GM12878 (cell line): ENCODE data around the gene AKNA. TPM values are rescaled to one million over a fixed set of nuclear protein-coding genes. Genes with fewer than 3 reads are reported as not detected.

Source experiments
- ATAC-seq: fragments of 200-7000 bp; cut with Tn5 transposase; 3 replicates; pipeline ENCODE4 v1.9.1; 2020; ENCODE audit warnings: mild to moderate bottlenecking, moderate library complexity
- BruUV-seq: library from RNA; stranded (reverse); fragments of 400-500 nt; replicated peaks from 2 replicates; lab custom pipeline; 2021; lab: Mats Ljungman, UMichigan
- CTCF ChIA-PET: fragments of 300-600 bp; sonication (Branson Sonifier 250); formaldehyde crosslinking; extraction: SDS; loops from one replicate; lab custom pipeline; 2021; ENCODE audit warnings: inconsistent platforms; lab: Yijun Ruan, JAX
- POLR2A ChIA-PET: fragments of 350-600 bp; formaldehyde crosslinking; extraction: SDS; loops from one replicate; lab custom pipeline; 2021; ENCODE audit warnings: inconsistent platforms; lab: Charles Lee
- RAD21 ChIA-PET: fragments of 300-600 bp; sonication (Branson Sonifier 250); formaldehyde crosslinking; loops from one replicate; lab custom pipeline; 2023; ENCODE audit warnings: antibody characterized with exemption; ENCODE audit not compliant: unreplicated experiment; lab: Charles Lee
- SMC1A ChIA-PET: fragments of 300-600 bp; sonication (Branson Sonifier 250); formaldehyde crosslinking; loops from one replicate; lab custom pipeline; 2023; ENCODE audit not compliant: unreplicated experiment, uncharacterized antibody; lab: Charles Lee
- DNase-seq: peaks from one replicate; pipeline ENCODE4 v3.0.0-alpha.2; 2011; ENCODE audit warnings: low read depth, low spot score
- FAIRE-seq: peaks from 3 replicates; lab custom pipeline; 2011; peaks lifted over from hg19 to GRCh38; lab: Jason Lieb, UNC
- H2AFZ ChIP-seq: 2 replicates; pipeline ENCODE4 v1.6.0; 2011; ENCODE audit warnings: low read depth, low read length, control low read depth; ENCODE audit not compliant: control insufficient read depth
- H3K27ac ChIP-seq: 2 replicates; pipeline ENCODE4 v1.5.1; 2011; ENCODE audit warnings: control low read depth; ENCODE audit not compliant: control insufficient read depth, insufficient read depth
- H3K27me3 ChIP-seq, 2 experiments: replicated peaks in 1 of 2; 2 replicates each; pipeline versions ENCODE4 v1.6.0 to v1.6.1; 2011; ENCODE audit warnings: low read length in 1 of 2; ENCODE audit not compliant: control insufficient read depth in 2 of 2, insufficient read depth in 2 of 2
- H3K36me3 ChIP-seq, 2 experiments: 2 replicates each; pipeline ENCODE4 v1.5.1; 2011; ENCODE audit warnings: low read length in 1 of 2; ENCODE audit not compliant: control insufficient read depth in 2 of 2, insufficient read depth in 2 of 2
- H3K4me1 ChIP-seq: 2 replicates; pipeline ENCODE4 v1.6.1; 2011; ENCODE audit warnings: mild to moderate bottlenecking, low read length, moderate library complexity, mixed read lengths; ENCODE audit not compliant: control insufficient read depth, insufficient read depth
- H3K4me2 ChIP-seq: 2 replicates; pipeline ENCODE4 v1.6.0; 2011; ENCODE audit warnings: control low read depth; ENCODE audit not compliant: control insufficient read depth, insufficient read depth
- H3K4me3 ChIP-seq: fragments of 200-600 bp; sonication (generic); 2 replicates; pipeline ENCODE4 v1.5.1; 2016
- H3K79me2 ChIP-seq: 2 replicates; pipeline ENCODE4 v1.6.0; 2011; ENCODE audit warnings: low read length; ENCODE audit not compliant: control insufficient read depth, insufficient read depth
- H3K9ac ChIP-seq: 2 replicates; pipeline ENCODE4 v1.8.0; 2011; ENCODE audit warnings: low read length, control low read depth, mixed read lengths; ENCODE audit not compliant: control insufficient read depth, insufficient read depth
- H3K9me3 ChIP-seq: replicated peaks from 3 replicates; pipeline ENCODE4 v1.5.1; 2011; ENCODE audit warnings: mild to moderate bottlenecking, low read length; ENCODE audit not compliant: control insufficient read depth, insufficient read depth
- H4K20me1 ChIP-seq: 2 replicates; pipeline ENCODE4 v1.6.0; 2011; ENCODE audit not compliant: control insufficient read depth, insufficient read depth
- FOXK2 ChIP-seq: fragments of 450-650 bp; IDR thresholded peaks from 2 replicates; pipeline ENCODE4 v1.6.1; 2017; ENCODE audit warnings: mild to moderate bottlenecking, moderate library complexity
- HCFC1 ChIP-seq: fragments of 150-350 bp; IDR thresholded peaks from 2 replicates; pipeline ENCODE4 v1.6.1; 2014; ENCODE audit warnings: low read length
- MYB ChIP-seq: fragments of 150-350 bp; IDR thresholded peaks from 2 replicates; pipeline ENCODE4 v1.6.1; 2014; ENCODE audit warnings: mild to moderate bottlenecking, low read depth, low read length, borderline replicate concordance
- RAD21 ChIP-seq: IDR thresholded peaks from 2 replicates; pipeline ENCODE4 v1.6.1; 2011; ENCODE audit warnings: mild to moderate bottlenecking, low read depth, low read length, moderate library complexity; ENCODE audit not compliant: insufficient read depth
- SRF ChIP-seq, 2 experiments: IDR thresholded peaks; 2 replicates each; pipeline ENCODE4 v1.6.1; 2011; ENCODE audit warnings: low read depth in 2 of 2, low read length in 2 of 2, mild to moderate bottlenecking in 1 of 2, moderate library complexity in 1 of 2
- SUPT20H ChIP-seq: IDR thresholded peaks from 2 replicates; pipeline ENCODE4 v1.6.1; 2011; ENCODE audit warnings: low read depth, mild to moderate bottlenecking, low read length, moderate library complexity, borderline replicate concordance; ENCODE audit not compliant: control insufficient read depth
- TCF3 ChIP-seq: IDR thresholded peaks from 2 replicates; pipeline ENCODE4 v1.6.1; 2012; ENCODE audit warnings: low read depth, mild to moderate bottlenecking, low read length, borderline replicate concordance; ENCODE audit not compliant: insufficient read depth
- YBX1 ChIP-seq: fragments of 450-650 bp; IDR thresholded peaks from 2 replicates; pipeline ENCODE4 v1.6.1; 2016; ENCODE audit warnings: antibody characterized with exemption
- ZNF207 ChIP-seq: fragments of 450-650 bp; IDR thresholded peaks from 2 replicates; pipeline ENCODE4 v1.6.1; 2014; ENCODE audit warnings: antibody characterized with exemption, mild to moderate bottlenecking, borderline replicate concordance
- WGBS: methylation state at CpG from one replicate; pipeline ENCODE4 v1.1.6; 2016; ENCODE audit warnings: low lambda C conversion rate; ENCODE audit not compliant: insufficient replicate concordance, insufficient coverage; ENCODE audit errors: missing lambda C conversion rate; 5-methylcytosine and 5-hydroxymethylcytosine counted together
- in situ Hi-C: fragments of 300-500 bp; cut with MboI; formaldehyde crosslinking; loops from 9 replicates; pipeline ENCODE4 v1.14.3; 2018; ENCODE audit warnings: mixed read lengths
- intact Hi-C: fragments of 100-400 bp; cut with micrococcal nuclease; formaldehyde crosslinking; loops from one replicate; pipeline ENCODE4 v1.14.2; 2022; ENCODE audit not compliant: unreplicated experiment
- polyA plus RNA-seq, 11 experiments: library from polyadenylated mRNA; depleted of rRNA in 4 of 11; unstranded in 6 of 11; stranded (reverse) in 5 of 11; fragments of >200 nt; fragmentation: Nextera tagmentation in 4 of 11; fragmentation: Illumina TruSeq in 1 of 11; extraction: Ambion mirVana in 4 of 11; extraction: Trizol in 1 of 11; gene quantifications; 1 replicate in 1 of 11; 2 replicates in 10 of 11; pipeline versions ENCODE4 v1.2.1 to v1.2.3, GENCODE V29; 2011 to 2016; ENCODE audit warnings: inconsistent platforms in 2 of 11, missing spikeins in 2 of 11, low read depth in 1 of 11
- total RNA-seq, 4 experiments: library from RNA; depleted of rRNA in 3 of 4; stranded (reverse); fragments of >200 nt in 3 of 4; fragmentation: Illumina TruSeq in 1 of 4; extraction: Trizol in 1 of 4; gene quantifications; 2 replicates each; pipeline versions ENCODE4 v1.2.1 to v1.2.3, GENCODE V29; 2013 to 2021

AKNA gene
- total and polyA plus RNA-seq, 10 of the 15 experiments (the other 5 are each of a cell fraction or from before 2014, with no cell fraction given) = 1.6 to 132 (median 35.3) TPM

DNA sequence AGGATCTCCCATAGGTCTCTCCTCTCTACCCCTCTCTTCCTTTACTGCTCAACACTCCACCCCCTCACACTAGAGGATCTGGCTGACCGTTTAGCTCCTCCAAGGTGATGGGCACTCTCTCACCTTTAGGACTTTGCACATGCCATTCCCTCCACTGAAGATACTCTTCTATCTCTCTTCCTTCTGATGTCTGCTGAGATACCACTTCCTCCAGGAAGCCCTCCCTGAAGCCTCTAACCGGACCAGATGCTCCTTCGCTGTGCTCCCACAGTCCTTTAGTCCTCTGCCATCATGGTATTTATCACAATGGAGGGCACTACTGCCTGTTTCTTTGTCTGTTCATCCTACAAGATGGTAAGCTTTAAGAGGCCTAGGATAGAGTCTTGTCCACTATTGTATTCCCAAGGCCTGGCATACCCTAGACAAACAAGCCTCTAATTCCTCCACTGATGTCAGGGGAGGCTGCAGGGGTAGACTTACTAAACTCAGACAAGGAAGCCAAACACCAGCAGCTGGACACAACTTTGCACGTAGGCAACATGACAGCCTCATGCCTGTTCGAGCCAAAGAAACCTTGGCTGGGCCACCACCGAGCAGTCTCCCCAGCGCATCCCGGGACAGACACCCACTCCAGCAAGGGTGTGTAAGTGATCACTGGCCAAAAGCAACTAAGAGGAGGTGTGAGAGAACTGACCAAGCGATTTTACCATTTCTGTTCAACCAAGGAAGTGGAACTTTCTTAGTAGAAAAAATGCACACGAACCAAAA is 37.9 kb downstream of the AKNA start:
- in situ Hi-C loops (no loop called here), intact Hi-C loops (loop anchor here (1.0 to 10.0 kb wide), 3 partner anchors 16 to 155 kb away; partner anchors contain the start of gene WHRN)
- SMC1A ChIA-PET = interaction anchor here (0.6 to 3.1 kb wide), 8 partner anchors 10 to 45 kb away, joined by 3 to 20 read pairs (median 8); partner anchors contain the start of gene AKNA
- no peak for DNase-seq
- Histone ChIP-seq H3K9me3 (no peaks in the 10 kb centered on the region), H3K4me3 (no peak overlapping the region), H3K79me2 (no peaks in the 10 kb centered on the region), H3K27me3 (no peaks in the 10 kb centered on the region), H2AFZ (no peak overlapping the region), H3K27ac (peak overlapping the region; percentile 49), H3K36me3 (peaks cover 40 to 52% of the 10 kb centered on the region in 2 experiments), H3K9ac (no peak overlapping the region), H3K4me2 (peak overlapping the region; percentile 34), H3K4me1 (peaks cover 25% of the 10 kb centered on the region), H4K20me1 (no peaks in the 10 kb centered on the region)
- RAD21 ChIA-PET = interaction anchor here (0.6 to 1.9 kb wide), 11 partner anchors 14 to 152 kb away, joined by 3 to 29 read pairs (median 5); no protein-coding TSS in a partner anchor
- TF ChIP-seq HCFC1 (no peak), RAD21 (no peak), SUPT20H (no peak), SRF (IDR thresholded peaks at IDR 0.05; ENCODE audit: low read depth in 2 of 2, low read length in 2 of 2) (no peak), TCF3 (no peak), FOXK2 (no peak), ZNF207 (no peak), YBX1 (no peak), MYB (no peak)
- no peak for FAIRE-seq
- WGBS = 76% methylated on average over 10 of the region's 10 CpGs
- POLR2A ChIA-PET = interaction anchor here (0.6 to 5.1 kb wide), 5 partner anchors 14 to 49 kb away, joined by 3 to 26 read pairs (median 22); partner anchors contain the start of gene AKNA
- peak; percentile 5 for ATAC-seq
- no TSS peak for BruUV-seq
- CTCF ChIA-PET = interaction anchor here (3.3 kb wide), 1 partner anchor 35 kb away, joined by 18 read pairs; no protein-coding TSS in a partner anchor
